ENCODE data around the gene PARD3B.
A peak's percentile ranks its signal among the peaks of the same experiment; 100 is the strongest.

The PARD3B gene

GRCh38 chr2:205607146-205607545 lies 1061.9 kb downstream of the PARD3B start:
- no peak for DNase-seq

GRCh38 chr2:205609113-205609512 lies 1063.8 kb downstream of the PARD3B start:
- no peak for DNase-seq

- no peak for DNase-seq
Observed at GRCh38 chr2:205610437-205610836, 1065.2 kb downstream of the PARD3B start.

- no peak for DNase-seq
Observed at GRCh38 chr2:205612636-205613035, 1067.4 kb downstream of the PARD3B start.

- DNase-seq = no peak
Observed at GRCh38 chr2:205613970-205614559, 1068.8 kb downstream of the PARD3B start.

- DNase-seq = no peak
Observed at GRCh38 chr2:205614965-205615364, 1069.7 kb downstream of the PARD3B start.

- DNase-seq = peak; percentile 45
Observed at GRCh38 chr2:205617905-205618304, 1072.6 kb downstream of the PARD3B start.

- no peak for DNase-seq
Observed at GRCh38 chr2:205619600-205619999, 1074.3 kb downstream of the PARD3B start.

- DNase-seq = no peak
Observed at GRCh38 chr2:205627085-205627484, 1081.8 kb downstream of the PARD3B start.

GRCh38 chr2:205628422-205628821 lies 1083.1 kb downstream of the PARD3B start:
- no peak for DNase-seq

GRCh38 chr2:205629091-205629776 lies 1084.0 kb downstream of the PARD3B start:
- DNase-seq = no peak

GRCh38 chr2:205633994-205634393 lies 1088.7 kb downstream of the PARD3B start:
- no peak for DNase-seq

- DNase-seq = no peak
Observed at GRCh38 chr2:205636549-205637319, 1091.5 kb downstream of the PARD3B start.

- no peak for DNase-seq
Observed at GRCh38 chr2:205637320-205637602, 1092.0 kb downstream of the PARD3B start.

- DNase-seq = no peak
Observed at GRCh38 chr2:205637779-205638503, 1092.7 kb downstream of the PARD3B start.

- DNase-seq = no peak
Observed at GRCh38 chr2:205640716-205641115, 1095.4 kb downstream of the PARD3B start.

GRCh38 chr2:205642599-205643356 lies 1097.5 kb downstream of the PARD3B start:
- no peak for DNase-seq

GRCh38 chr2:205643391-205643885 lies 1098.2 kb downstream of the PARD3B start:
- DNase-seq = no peak

- no peak for DNase-seq
Observed at GRCh38 chr2:205644018-205644417, 1098.7 kb downstream of the PARD3B start.

- DNase-seq = no peak
Observed at GRCh38 chr2:205646680-205647079, 1101.4 kb downstream of the PARD3B start.

- DNase-seq = no peak
Observed at GRCh38 chr2:205650450-205650849, 1105.2 kb downstream of the PARD3B start.

- DNase-seq = no peak
Observed at GRCh38 chr2:205650931-205651330, 1105.7 kb downstream of the PARD3B start.

- no peak for DNase-seq
Observed at GRCh38 chr2:205651719-205652118, 1106.4 kb downstream of the PARD3B start.
